Spleen (tissue), 11 donors: Measurements from ENCODE around the gene CREB1. TPM values are rescaled to one million over a fixed set of nuclear protein-coding genes. Genes with fewer than 3 reads are reported as not detected.

Experiments
- DNase-seq: peaks from one replicate; pipeline ENCODE4 v3.0.0-alpha.2; 2020
- H3K27ac ChIP-seq, 8 donors: fragments of 200-600 bp; sonication (generic) in 7 of 8; 1 replicate in 4 of 8; 2 replicates in 4 of 8; pipeline versions ENCODE4 v1.5.0 to v1.8.0; 2016 to 2021; ENCODE audit warnings: inconsistent platforms in 4 of 8, mild to moderate bottlenecking in 4 of 8, moderate library complexity in 1 of 8
- H3K27me3 ChIP-seq, 7 donors: fragments of 200-600 bp; sonication (generic) in 6 of 7; replicated peaks in 1 of 7; 1 replicate in 4 of 7; 2 replicates in 3 of 7; pipeline versions ENCODE4 v1.5.0 to v1.8.0; 2016 to 2021; ENCODE audit warnings: inconsistent platforms in 3 of 7, mild to moderate bottlenecking in 1 of 7
- H3K36me3 ChIP-seq, 6 donors: fragments of 200-600 bp; sonication (generic) in 5 of 6; 1 replicate in 4 of 6; 2 replicates in 2 of 6; pipeline versions ENCODE4 v1.5.0 to v1.8.0; 2016 to 2021; ENCODE audit warnings: inconsistent platforms in 2 of 6
- H3K4me1 ChIP-seq, 6 donors: fragments of 200-600 bp; sonication (generic) in 5 of 6; 1 replicate in 3 of 6; 2 replicates in 3 of 6; pipeline versions ENCODE4 v1.5.0 to v1.8.0; 2016 to 2021; ENCODE audit warnings: inconsistent platforms in 3 of 6
- H3K4me3 ChIP-seq, 8 donors: fragments of 200-600 bp; sonication (generic) in 7 of 8; 1 replicate in 4 of 8; 2 replicates in 4 of 8; pipeline versions ENCODE4 v1.5.0 to v1.8.0; 2016 to 2021; ENCODE audit warnings: inconsistent platforms in 4 of 8, mild to moderate bottlenecking in 4 of 8, moderate library complexity in 2 of 8
- H3K9me3 ChIP-seq, 8 donors: fragments of 200-600 bp; sonication (generic) in 7 of 8; 1 replicate in 4 of 8; 2 replicates in 4 of 8; pipeline versions ENCODE4 v1.5.0 to v1.8.0; 2016 to 2021; ENCODE audit warnings: inconsistent platforms in 4 of 8
- CTCF ChIP-seq, 11 experiments: fragments of 200-600 bp in 7 of 11; fragments of 450-650 bp in 4 of 11; sonication (generic) in 4 of 11; IDR thresholded peaks in 8 of 11; conservative IDR thresholded peaks in 3 of 11; 1 replicate in 7 of 11; 2 replicates in 4 of 11; pipeline versions ENCODE4 v1.4.0 to v1.8.0; 2016 to 2021; ENCODE audit warnings: antibody characterized with exemption in 11 of 11, inconsistent platforms in 4 of 11, mild to moderate bottlenecking in 1 of 11
- POLR2A ChIP-seq, 3 donors: fragments of 450-650 bp; IDR thresholded peaks; one replicate each; pipeline ENCODE4 v1.5.1; 2017; ENCODE audit warnings: antibody characterized with exemption in 3 of 3, mild to moderate bottlenecking in 1 of 3
- POLR2AphosphoS5 ChIP-seq, 3 donors: sonication (generic); formaldehyde crosslinking; IDR thresholded peaks; one replicate each; pipeline ENCODE4 v1.5.1; 2017; ENCODE audit warnings: antibody characterized with exemption in 3 of 3
- WGBS, 5 donors: extraction: QIAGEN DNeasy Blood & Tissue Kit in 3 of 5; methylation state at CpG; one replicate each; pipeline versions ENCODE4 v1.1.5 to v1.1.7; 2013 to 2018; 5-methylcytosine and 5-hydroxymethylcytosine counted together
- intact Hi-C: fragments of 100-400 bp; cut with DNase I; formaldehyde crosslinking; loops from one replicate; pipeline ENCODE4 v1.15.0; 2023; ENCODE audit warnings: low total_unique reads
- polyA plus RNA-seq, 3 donors: library from polyadenylated mRNA; stranded (reverse); fragments of 200-250 nt; gene quantifications; one replicate each; pipeline ENCODE4 v1.2.1, GENCODE V29; 2013
- total RNA-seq, 7 donors: library from RNA; depleted of rRNA in 3 of 7; stranded (reverse); fragments of >200 nt in 3 of 7; fragmentation: NEBNext Ultra II Directional in 4 of 7; extraction: Animal tissue kit (Norgen Biotek cat#: 25700) in 4 of 7; gene quantifications; one replicate each; pipeline versions ENCODE4 v1.1.0 to v1.2.1, GENCODE V29; 2016 to 2021
- donor health status: healthy with polysubstance abuse.
- donor health status: DM: no; HTN: no; CAD: no; lungs with moderate emphysema.
- donor health status: DM: no; HTN: no; CAD: no.
- donor health status: Bipolar disorder and iron deficiency.
- donor health status: healthy.
- donor health status: DM: no; HTN: no; CAD: no.
- donor health status: DM: yes; HTN: yes; CAD: no.

Gene CREB1
- total and polyA plus RNA-seq, 10 donors, result 8.4 to 94.7 (median 78.7) TPM

GRCh38 chr2:207612714-207613113 lies 83.0 kb downstream of the CREB1 start:
- H3K9me3 ChIP-seq, result no peaks in the 10 kb centered on the region

DNA sequence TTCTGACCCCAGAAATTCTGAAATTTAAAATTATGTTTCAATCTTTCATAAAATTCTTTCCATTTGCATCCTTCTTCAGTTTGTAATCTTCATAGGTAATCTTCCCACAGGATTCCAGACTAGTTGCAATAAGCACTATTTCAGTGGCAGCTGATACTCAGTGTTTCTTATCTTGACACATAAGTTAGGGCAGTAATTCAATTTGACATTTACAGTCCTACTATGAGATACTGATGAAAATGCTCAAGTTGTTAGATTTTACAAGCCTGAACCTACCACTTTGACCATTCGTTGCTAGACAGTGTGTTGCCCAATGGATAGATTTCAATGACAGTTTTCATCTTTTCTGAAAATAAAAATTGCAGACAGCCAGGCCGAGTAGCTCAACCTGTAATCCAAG lies 85.1 kb downstream of the CREB1 start:
- Histone ChIP-seq H3K4me3 (no peak overlapping the region), H3K27me3 (no peaks in the 10 kb centered on the region), H3K9me3 (no peaks in the 10 kb centered on the region), H3K4me1 (peaks cover 0 to 15% (median 12%) of the 10 kb centered on the region in 6 donors), H3K36me3 (peaks cover 0 to 73% (median 25%) of the 10 kb centered on the region in 6 donors), H3K27ac (no peak overlapping the region)
- no peak for TF ChIP-seq POLR2AphosphoS5 (IDR thresholded peaks at IDR 0.05)
- TF ChIP-seq CTCF (IDR thresholded peaks at IDR 0.05 in 8 of 11, conservative IDR thresholded peaks at IDR 0.05 in 3 of 11), result no peak
- no peak for TF ChIP-seq POLR2A (IDR thresholded peaks at IDR 0.05)
- WGBS, 5 donors, result 94 to 99% (median 95%) methylated on average over 2 of the region's 2 CpGs
- intact Hi-C loops, result no loop called here
- no peak for DNase-seq

More at GRCh38 chr2:207612714-207613113, 83.0 kb downstream of the CREB1 start:
- DNase-seq, result no peak
- no peaks in the 10 kb centered on the region for H3K4me1 ChIP-seq
- WGBS, 5 donors, result 92 to 95% (median 93%) methylated on average over 4 of the region's 4 CpGs
- intact Hi-C loops, result no loop called here
- no peak overlapping the region for H3K4me3 ChIP-seq
- no peak overlapping the region for H3K27ac ChIP-seq
- H3K27me3 ChIP-seq, result no peaks in the 10 kb centered on the region
- peaks cover 0 to 55% (median 25%) of the 10 kb centered on the region in 6 donors for H3K36me3 ChIP-seq
- TF ChIP-seq POLR2AphosphoS5 (IDR thresholded peaks at IDR 0.05), result no peak
- no peak for TF ChIP-seq POLR2A (IDR thresholded peaks at IDR 0.05)
- no peak for TF ChIP-seq CTCF (IDR thresholded peaks at IDR 0.05 in 8 of 11, conservative IDR thresholded peaks at IDR 0.05 in 3 of 11)

DNA sequence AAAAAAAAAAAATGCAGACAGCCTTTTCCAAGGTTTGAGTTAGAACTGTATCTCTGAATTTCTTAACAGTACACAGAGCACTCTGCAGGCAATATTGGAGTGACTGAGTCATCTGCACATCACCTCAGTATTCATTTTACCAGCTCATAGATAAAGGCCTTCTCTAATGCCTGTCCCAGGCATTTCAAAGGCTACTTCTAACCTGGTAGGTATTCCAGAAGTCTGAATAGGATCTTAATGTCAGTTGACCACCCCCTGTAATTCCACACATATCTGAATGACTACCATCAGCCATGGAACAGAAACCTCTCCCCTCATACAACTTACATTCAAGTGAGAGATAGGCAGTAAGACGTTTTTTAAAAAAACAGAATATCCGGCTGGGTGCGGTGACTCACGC lies 86.4 kb downstream of the CREB1 start:
- WGBS, 5 donors, result 88 to 97% (median 93%) methylated on average over 4 of the region's 4 CpGs

More for the DNA sequence above, 86.4 kb downstream of the CREB1 start:
- no peak overlapping the region for H3K27ac ChIP-seq
- H3K4me1 ChIP-seq, result peaks cover 0 to 28% (median 22%) of the 10 kb centered on the region in 6 donors
- DNase-seq, result no peak
- H3K9me3 ChIP-seq, result no peaks in the 10 kb centered on the region
- H3K36me3 ChIP-seq, result peaks cover 0 to 85% (median 26%) of the 10 kb centered on the region in 6 donors
- no peaks in the 10 kb centered on the region for H3K27me3 ChIP-seq
- intact Hi-C loops, result no loop called here
- no peak overlapping the region for H3K4me3 ChIP-seq
- no peak for TF ChIP-seq CTCF (IDR thresholded peaks at IDR 0.05 in 8 of 11, conservative IDR thresholded peaks at IDR 0.05 in 3 of 11)
